Mesenchymal stem cell (in vitro differentiated cells and primary cell): ENCODE results near the gene BBX.

Experiments
- DNase-seq: peaks from one replicate; pipeline ENCODE4 v3.0.0-alpha.2; 2013
- H2AFZ ChIP-seq: one replicate; pipeline ENCODE4 v1.6.1; 2013; ENCODE audit warnings: low read depth, mild to moderate bottlenecking, control low read depth, inconsistent platforms, low read length, moderate library complexity
- H2AK5ac ChIP-seq: 2 replicates; pipeline ENCODE4 v1.6.1; 2013; ENCODE audit warnings: low read length, moderate library complexity, mild to moderate bottlenecking, inconsistent platforms; ENCODE audit not compliant: severe bottlenecking
- H2BK120ac ChIP-seq: one replicate; pipeline ENCODE4 v1.6.1; 2013; ENCODE audit warnings: low read depth, mild to moderate bottlenecking, inconsistent platforms, low read length, moderate library complexity
- H2BK12ac ChIP-seq, 2 experiments: one replicate each; pipeline ENCODE4 v1.6.1; 2013; ENCODE audit warnings: inconsistent platforms in 2 of 2, low read length in 2 of 2, mild to moderate bottlenecking in 2 of 2, moderate library complexity in 2 of 2, control low read depth in 1 of 2
- H2BK15ac ChIP-seq: one replicate; pipeline ENCODE4 v1.6.1; 2013; ENCODE audit warnings: mild to moderate bottlenecking, low read depth, inconsistent platforms; ENCODE audit not compliant: poor library complexity, severe bottlenecking
- H2BK5ac ChIP-seq: 2 replicates; pipeline ENCODE4 v1.6.1; 2013; ENCODE audit warnings: low read depth, mild to moderate bottlenecking, low read length, control low read depth, inconsistent platforms; ENCODE audit not compliant: poor library complexity, severe bottlenecking
- H3K14ac ChIP-seq, 2 experiments: one replicate each; pipeline ENCODE4 v1.6.1; 2013; ENCODE audit warnings: inconsistent platforms in 2 of 2, low read length in 2 of 2, control low read depth in 1 of 2, mild to moderate bottlenecking in 1 of 2, moderate library complexity in 1 of 2
- H3K18ac ChIP-seq, 2 experiments: one replicate each; pipeline ENCODE4 v1.6.1; 2013; ENCODE audit warnings: inconsistent platforms in 2 of 2, low read length in 2 of 2, control low read depth in 1 of 2, low read depth in 1 of 2, mild to moderate bottlenecking in 1 of 2
- H3K23ac ChIP-seq, 2 experiments: one replicate each; pipeline ENCODE4 v1.6.1; 2013; ENCODE audit warnings: inconsistent platforms in 2 of 2, low read length in 2 of 2, mild to moderate bottlenecking in 2 of 2, moderate library complexity in 2 of 2, control low read depth in 1 of 2
- H3K27ac ChIP-seq: 2 replicates; pipeline ENCODE4 v1.5.1; 2013; ENCODE audit warnings: mild to moderate bottlenecking, moderate library complexity, low read length, control low read depth, inconsistent platforms; ENCODE audit not compliant: poor library complexity, severe bottlenecking
- H3K27me3 ChIP-seq, 2 experiments: 2 replicates each; pipeline versions ENCODE4 v1.6.1 to v1.7.0; 2013; ENCODE audit warnings: low read length in 2 of 2, mild to moderate bottlenecking in 2 of 2, moderate library complexity in 2 of 2, control low read depth in 1 of 2, inconsistent platforms in 1 of 2; ENCODE audit not compliant: control insufficient read depth in 1 of 2, insufficient read depth in 1 of 2
- H3K36me3 ChIP-seq, 2 experiments: 2 replicates each; pipeline versions ENCODE4 v1.6.1 to v1.7.0; 2013; ENCODE audit warnings: low read length in 2 of 2, control low read depth in 1 of 2, inconsistent platforms in 1 of 2, low read depth in 1 of 2, mild to moderate bottlenecking in 1 of 2; ENCODE audit not compliant: insufficient read depth in 2 of 2, control insufficient read depth in 1 of 2
- H3K4ac ChIP-seq, 2 experiments: one replicate each; pipeline ENCODE4 v1.6.1; 2013; ENCODE audit warnings: inconsistent platforms in 2 of 2, low read length in 2 of 2, mild to moderate bottlenecking in 2 of 2, moderate library complexity in 2 of 2, control low read depth in 1 of 2, low read depth in 1 of 2
- H3K4me1 ChIP-seq: 2 replicates; pipeline ENCODE4 v1.6.1; 2013; ENCODE audit warnings: low read depth, low read length, control low read depth; ENCODE audit not compliant: control insufficient read depth, insufficient read depth
- H3K4me2 ChIP-seq: 2 replicates; pipeline ENCODE4 v1.6.1; 2013; ENCODE audit warnings: low read length, mild to moderate bottlenecking, inconsistent platforms; ENCODE audit not compliant: poor library complexity, severe bottlenecking
- H3K4me3 ChIP-seq, 2 experiments: 2 replicates each; pipeline versions ENCODE4 v1.5.1 to v1.7.0; 2013; ENCODE audit warnings: low read length in 2 of 2, mild to moderate bottlenecking in 2 of 2, control low read depth in 1 of 2, low read depth in 1 of 2; ENCODE audit not compliant: insufficient read depth in 1 of 2
- H3K79me1 ChIP-seq: replicated peaks from 2 replicates; pipeline ENCODE4 v1.6.1; 2013; ENCODE audit warnings: mild to moderate bottlenecking, control low read depth, low read length, inconsistent platforms; ENCODE audit not compliant: poor library complexity, severe bottlenecking
- H3K9ac ChIP-seq: 2 replicates; pipeline ENCODE4 v1.7.0; 2013; ENCODE audit warnings: mild to moderate bottlenecking, low read length, moderate library complexity
- H3K9me3 ChIP-seq: 2 replicates; pipeline ENCODE4 v1.7.0; 2013; ENCODE audit warnings: mild to moderate bottlenecking, low read length; ENCODE audit not compliant: control insufficient read depth
- H4K8ac ChIP-seq: one replicate; pipeline ENCODE4 v1.6.1; 2013; ENCODE audit warnings: inconsistent platforms, mild to moderate bottlenecking, low read length, moderate library complexity
- H4K91ac ChIP-seq: one replicate; pipeline ENCODE4 v1.6.1; 2013; ENCODE audit warnings: mild to moderate bottlenecking, low read length, inconsistent platforms
- WGBS: methylation state at CpG from one replicate; pipeline ENCODE4 v1.1.7; 2013; ENCODE audit warnings: mixed read lengths; 5-methylcytosine and 5-hydroxymethylcytosine counted together

Gene BBX

DNA sequence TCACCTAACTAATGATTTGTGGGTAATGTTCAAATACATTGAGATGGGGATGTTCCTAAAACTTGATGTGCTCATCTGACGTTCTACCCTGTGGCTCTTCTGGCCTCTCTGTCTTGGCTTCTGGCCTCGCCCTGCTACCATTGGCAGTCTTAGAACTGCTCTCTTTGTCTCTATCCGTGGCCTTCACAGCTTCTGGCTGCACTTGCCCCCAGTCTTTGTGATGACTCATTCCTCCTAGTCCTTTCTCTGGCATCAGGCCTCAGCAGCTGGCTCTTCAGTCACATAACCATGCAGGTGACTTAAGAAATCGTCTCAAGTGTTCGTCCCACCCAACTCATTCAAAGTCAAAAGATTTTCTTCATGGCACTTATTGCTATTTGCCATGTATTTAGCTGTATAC lies 188.1 kb downstream of the BBX start:
- H3K4me3 ChIP-seq, result no peak overlapping the region
- no peak overlapping the region for H2BK12ac ChIP-seq
- H2AK5ac ChIP-seq, result no peak overlapping the region
- 73% methylated on average over 3 of the region's 5 CpGs for WGBS
- peaks cover 9% of the 10 kb centered on the region for H3K79me1 ChIP-seq
- no peak overlapping the region for H3K27ac ChIP-seq
- H3K36me3 ChIP-seq, result peaks cover 3 to 25% of the 10 kb centered on the region in 2 experiments
- H3K4ac ChIP-seq, result no peak overlapping the region
- H2BK15ac ChIP-seq, result no peak overlapping the region
- no peak overlapping the region for H3K18ac ChIP-seq
- H4K8ac ChIP-seq, result peak overlapping the region; percentile 75
- peaks cover 3% of the 10 kb centered on the region for H3K4me1 ChIP-seq
- no peak overlapping the region for H3K9ac ChIP-seq
- H3K4me2 ChIP-seq, result no peak overlapping the region
- no peak overlapping the region for H2AFZ ChIP-seq
- no peaks in the 10 kb centered on the region for H3K9me3 ChIP-seq
- no peak overlapping the region for H3K14ac ChIP-seq
- H3K27me3 ChIP-seq, result no peaks in the 10 kb centered on the region
- no peak overlapping the region for H2BK5ac ChIP-seq
- DNase-seq, result peak; percentile 34
- H2BK120ac ChIP-seq, result no peak overlapping the region
- no peak overlapping the region for H3K23ac ChIP-seq
- H4K91ac ChIP-seq, result no peak overlapping the region

DNA sequence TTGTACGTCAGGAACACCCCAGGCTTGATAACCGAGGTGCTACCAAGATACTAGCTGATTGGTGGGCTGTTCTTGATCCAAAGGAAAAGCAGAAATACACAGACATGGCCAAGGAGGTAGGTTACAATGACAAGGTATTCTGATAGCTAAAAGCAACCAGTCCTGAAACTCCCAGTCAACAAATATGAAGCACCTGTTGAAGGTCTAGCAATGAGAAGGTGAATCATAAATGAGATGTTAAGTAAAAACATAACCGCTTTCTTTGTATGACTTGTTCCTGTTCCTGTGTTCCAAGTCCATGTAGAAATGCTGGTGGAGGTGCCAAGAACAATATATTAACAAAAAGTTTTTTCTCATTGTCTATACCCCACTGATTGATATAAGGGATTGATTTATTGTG lies 194.0 kb downstream of the BBX start:
- Histone ChIP-seq H2AK5ac (no peak overlapping the region), H4K8ac (no peak overlapping the region), H3K4me2 (no peak overlapping the region), H3K36me3 (peaks cover 0 to 34% of the 10 kb centered on the region in 2 experiments), H3K9me3 (no peaks in the 10 kb centered on the region), H2BK5ac (no peak overlapping the region), H3K4me3 (no peak overlapping the region), H4K91ac (no peak overlapping the region), H3K14ac (no peak overlapping the region), H3K4ac (no peak overlapping the region), H2BK15ac (no peak overlapping the region), H3K18ac (no peak overlapping the region), H2AFZ (no peak overlapping the region), H2BK120ac (no peak overlapping the region), H3K27me3 (no peaks in the 10 kb centered on the region), H3K4me1 (no peaks in the 10 kb centered on the region), H2BK12ac (no peak overlapping the region), H3K9ac (no peak overlapping the region), H3K27ac (no peak overlapping the region), H3K23ac (no peak overlapping the region), H3K79me1 (peaks cover 6% of the 10 kb centered on the region)
- DNase-seq, result no peak
- 96% methylated on average over 2 of the region's 3 CpGs for WGBS

DNA sequence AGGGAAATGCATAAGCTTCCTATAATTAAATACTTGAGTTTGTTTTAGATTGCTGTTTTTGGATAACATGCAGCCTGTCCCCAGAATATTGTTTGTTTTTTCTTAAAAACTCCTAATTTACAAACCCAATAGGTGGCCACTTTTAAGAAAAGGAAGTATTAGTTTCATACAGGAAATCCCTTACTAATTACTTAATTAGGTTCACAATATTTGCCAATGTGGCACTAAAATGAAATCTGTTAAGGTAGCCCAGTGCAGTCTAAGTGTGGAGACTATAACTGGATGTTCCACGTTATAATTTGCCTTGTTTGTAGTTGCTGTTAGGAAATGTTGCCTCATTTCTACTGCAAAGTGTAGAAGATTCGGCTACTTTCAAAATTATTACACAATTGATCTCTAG lies 195.8 kb downstream of the BBX start:
- Histone ChIP-seq H4K91ac (no peak overlapping the region), H3K27ac (no peak overlapping the region), H4K8ac (no peak overlapping the region), H3K79me1 (peaks cover 4% of the 10 kb centered on the region), H3K27me3 (no peaks in the 10 kb centered on the region), H3K14ac (no peak overlapping the region), H3K23ac (no peak overlapping the region), H2BK12ac (no peak overlapping the region), H2BK5ac (no peak overlapping the region), H2BK15ac (no peak overlapping the region), H3K4me2 (no peak overlapping the region), H3K4ac (no peak overlapping the region), H3K9ac (no peak overlapping the region), H3K18ac (no peak overlapping the region), H3K4me1 (no peaks in the 10 kb centered on the region), H2BK120ac (no peak overlapping the region), H3K4me3 (no peak overlapping the region), H2AK5ac (no peak overlapping the region), H2AFZ (no peak overlapping the region), H3K36me3 (peaks cover 0 to 22% of the 10 kb centered on the region in 2 experiments), H3K9me3 (no peaks in the 10 kb centered on the region)
- no peak for DNase-seq
- no CpG with 5 or more reads among the region's 2 CpGs for WGBS

DNA sequence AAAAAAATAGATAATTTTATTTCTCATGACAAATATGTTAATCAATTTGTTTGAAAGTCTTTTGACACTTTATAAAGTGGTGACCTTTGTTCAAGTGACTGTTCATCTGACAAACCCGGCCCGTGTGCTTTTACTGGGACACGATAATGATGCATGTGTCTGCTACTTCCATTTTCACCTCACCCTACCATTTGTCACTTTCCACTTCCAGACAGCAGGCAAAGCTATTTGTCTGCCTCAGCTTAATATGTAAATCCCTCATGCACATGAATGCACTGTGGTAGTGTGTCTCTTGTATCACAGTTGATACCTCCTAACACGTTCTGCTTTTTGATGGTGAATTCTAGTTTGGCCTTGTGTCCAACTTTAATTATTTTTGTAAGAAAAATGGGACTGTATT lies 204.3 kb downstream of the BBX start:
- Histone ChIP-seq H2BK120ac (no peak overlapping the region), H3K36me3 (peaks cover 2 to 27% of the 10 kb centered on the region in 2 experiments), H3K14ac (no peak overlapping the region), H3K4me1 (no peaks in the 10 kb centered on the region), H3K27me3 (no peaks in the 10 kb centered on the region), H4K8ac (no peak overlapping the region), H2BK12ac (no peak overlapping the region), H4K91ac (no peak overlapping the region), H3K4ac (no peak overlapping the region), H3K23ac (no peak overlapping the region), H3K27ac (no peak overlapping the region), H3K4me2 (no peak overlapping the region), H3K18ac (no peak overlapping the region), H2AFZ (no peak overlapping the region), H2BK15ac (no peak overlapping the region), H2AK5ac (no peak overlapping the region), H3K9ac (no peak overlapping the region), H3K79me1 (peaks cover 5% of the 10 kb centered on the region), H3K4me3 (no peak overlapping the region), H2BK5ac (no peak overlapping the region), H3K9me3 (no peaks in the 10 kb centered on the region)
- DNase-seq, result no peak
- 100% methylated on average over 3 of the region's 4 CpGs for WGBS
